ENCODE data around the gene GPC1. TPM values are rescaled to one million over a fixed set of nuclear protein-coding genes. Genes with fewer than 3 reads are reported as not detected.

GPC1 gene
- total RNA-seq, 1 donor from 2014 or later, result 252 TPM

DNA sequence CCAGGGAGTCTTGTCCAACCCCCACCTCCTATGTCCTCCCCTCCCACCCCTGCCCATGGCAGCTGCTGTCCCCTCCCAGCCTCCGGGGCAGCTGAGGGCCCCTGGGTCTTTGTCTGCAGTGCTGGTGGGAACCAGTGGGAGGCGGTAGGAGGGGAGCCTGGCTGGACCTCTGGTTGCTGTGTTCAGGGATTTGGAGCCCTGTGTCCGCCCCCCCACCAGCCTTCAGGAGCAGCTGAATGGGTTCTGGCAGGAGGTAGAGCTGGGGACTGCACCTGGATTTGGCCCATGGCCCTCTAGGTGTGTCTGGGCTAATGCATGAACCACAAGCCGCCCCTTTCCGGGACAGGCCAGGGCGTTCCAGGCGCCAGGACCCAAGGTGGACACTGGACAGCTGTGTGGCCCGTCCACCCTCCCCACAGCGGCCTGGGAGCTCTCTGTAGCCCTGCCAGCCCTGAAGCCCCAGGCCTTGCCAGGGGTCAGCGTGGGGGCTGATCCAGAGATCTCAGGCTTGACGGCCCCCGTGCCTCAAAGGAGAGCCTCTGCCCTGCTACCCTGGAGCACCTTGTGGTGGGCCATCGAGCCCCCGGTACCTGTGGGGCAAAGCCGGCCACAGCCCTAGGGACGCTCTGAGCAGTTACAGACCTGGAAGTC, 25.4 kb downstream of the GPC1 start:
- Histone ChIP-seq H3K27ac (ENCODE audit: low read depth, low read length) (no peak overlapping the region), H3K27me3 (ENCODE audit: insufficient read depth, low read length) (no peaks in the 10 kb centered on the region), H3K79me2 (ENCODE audit: insufficient read depth, low read length) (peaks cover 27% of the 10 kb centered on the region), H3K9me3 (ENCODE audit: insufficient read depth, low read depth, low read length) (no peaks in the 10 kb centered on the region), H2AFZ (ENCODE audit: low read depth, low read length) (no peak overlapping the region), H3K4me1 (ENCODE audit: insufficient read depth, low read length) (no peaks in the 10 kb centered on the region), H3K4me3 (ENCODE audit: insufficient read depth, low read depth, low read length) (no peak overlapping the region), H3K36me3 (ENCODE audit: insufficient read depth, low read length) (peaks cover 7% of the 10 kb centered on the region), H3K4me2 (ENCODE audit: low read length) (no peak overlapping the region), H4K20me1 (ENCODE audit: insufficient read depth, low read length) (peaks cover 64% of the 10 kb centered on the region), H3K9ac (ENCODE audit: low read length) (no peak overlapping the region)
- TF ChIP-seq EZH2 (IDR thresholded peaks at IDR 0.05; ENCODE audit: insufficient read depth, low read length), result no peak
- TF ChIP-seq, protein P1, sequence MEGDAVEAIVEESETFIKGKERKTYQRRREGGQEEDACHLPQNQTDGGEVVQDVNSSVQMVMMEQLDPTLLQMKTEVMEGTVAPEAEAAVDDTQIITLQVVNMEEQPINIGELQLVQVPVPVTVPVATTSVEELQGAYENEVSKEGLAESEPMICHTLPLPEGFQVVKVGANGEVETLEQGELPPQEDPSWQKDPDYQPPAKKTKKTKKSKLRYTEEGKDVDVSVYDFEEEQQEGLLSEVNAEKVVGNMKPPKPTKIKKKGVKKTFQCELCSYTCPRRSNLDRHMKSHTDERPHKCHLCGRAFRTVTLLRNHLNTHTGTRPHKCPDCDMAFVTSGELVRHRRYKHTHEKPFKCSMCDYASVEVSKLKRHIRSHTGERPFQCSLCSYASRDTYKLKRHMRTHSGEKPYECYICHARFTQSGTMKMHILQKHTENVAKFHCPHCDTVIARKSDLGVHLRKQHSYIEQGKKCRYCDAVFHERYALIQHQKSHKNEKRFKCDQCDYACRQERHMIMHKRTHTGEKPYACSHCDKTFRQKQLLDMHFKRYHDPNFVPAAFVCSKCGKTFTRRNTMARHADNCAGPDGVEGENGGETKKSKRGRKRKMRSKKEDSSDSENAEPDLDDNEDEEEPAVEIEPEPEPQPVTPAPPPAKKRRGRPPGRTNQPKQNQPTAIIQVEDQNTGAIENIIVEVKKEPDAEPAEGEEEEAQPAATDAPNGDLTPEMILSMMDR (IDR thresholded peaks at IDR 0.05; ENCODE audit: insufficient read depth, low read depth, low read length), result no peak
- H3K27ac Mint-ChIP-seq (ENCODE audit: unreplicated experiment), result no peak overlapping the region
- H3K4me3 Mint-ChIP-seq (ENCODE audit: unreplicated experiment), result no peak overlapping the region
- no peaks in the 10 kb centered on the region for H3K27me3 Mint-ChIP-seq (ENCODE audit: low read depth, unreplicated experiment)
- FAIRE-seq, result no peak
- no peaks in the 10 kb centered on the region for H3K9me3 Mint-ChIP-seq (ENCODE audit: unreplicated experiment)
- no peaks in the 10 kb centered on the region for H3K4me1 Mint-ChIP-seq (ENCODE audit: low read depth, unreplicated experiment)
- H3K36me3 Mint-ChIP-seq (ENCODE audit: low read depth, unreplicated experiment), result no peaks in the 10 kb centered on the region
- no peak for DNase-seq (ENCODE audit: low read depth)

DNA sequence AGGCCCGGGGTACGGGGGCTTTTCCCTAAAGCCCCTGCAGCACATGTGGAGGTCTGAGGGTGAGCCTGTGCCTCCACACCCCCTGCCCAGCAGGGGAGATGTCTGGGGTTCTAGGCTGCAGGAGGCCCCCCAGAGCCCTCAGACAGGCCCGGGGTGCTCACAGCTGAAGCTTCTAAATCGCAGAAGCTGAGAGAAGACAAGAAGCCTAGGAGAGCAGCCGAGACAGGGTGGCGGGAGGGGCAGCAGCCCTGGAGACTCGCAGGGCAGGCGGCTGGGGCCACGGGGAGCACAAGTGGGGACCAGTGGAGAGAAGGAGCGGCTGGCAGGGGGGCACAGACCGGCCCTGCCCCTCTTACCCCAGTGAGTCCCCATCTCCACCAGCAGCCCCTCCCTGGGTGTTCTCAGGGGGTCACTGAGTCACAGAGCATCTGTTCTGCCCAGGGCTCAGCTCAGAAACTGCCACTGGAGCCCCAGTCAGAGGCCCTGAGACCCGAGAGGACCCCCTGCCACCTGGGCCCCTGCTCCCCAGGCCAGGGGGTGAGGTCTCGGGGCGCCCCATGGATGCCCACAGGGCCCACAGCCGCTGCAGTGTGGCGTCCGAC, 26.1 kb downstream of the GPC1 start:
- FAIRE-seq (no peak), DNase-seq (ENCODE audit: low read depth) (no peak)
- TF ChIP-seq, protein P1 (IDR thresholded peaks at IDR 0.05; ENCODE audit: insufficient read depth, low read depth, low read length), result no peak
- TF ChIP-seq EZH2 (IDR thresholded peaks at IDR 0.05; ENCODE audit: insufficient read depth, low read length), result no peak
- Histone ChIP-seq H3K4me1 (ENCODE audit: insufficient read depth, low read length) (no peaks in the 10 kb centered on the region), H3K4me3 (ENCODE audit: insufficient read depth, low read depth, low read length) (no peak overlapping the region), H4K20me1 (ENCODE audit: insufficient read depth, low read length) (peaks cover 59% of the 10 kb centered on the region), H3K4me2 (ENCODE audit: low read length) (no peak overlapping the region), H3K79me2 (ENCODE audit: insufficient read depth, low read length) (peaks cover 24% of the 10 kb centered on the region), H3K9me3 (ENCODE audit: insufficient read depth, low read depth, low read length) (no peaks in the 10 kb centered on the region), H2AFZ (ENCODE audit: low read depth, low read length) (no peak overlapping the region), H3K27me3 (ENCODE audit: insufficient read depth, low read length) (no peaks in the 10 kb centered on the region), H3K36me3 (ENCODE audit: insufficient read depth, low read length) (peaks cover 7% of the 10 kb centered on the region), H3K9ac (ENCODE audit: low read length) (no peak overlapping the region), H3K27ac (ENCODE audit: low read depth, low read length) (no peak overlapping the region)
- no peaks in the 10 kb centered on the region for H3K9me3 Mint-ChIP-seq (ENCODE audit: unreplicated experiment)
- no peaks in the 10 kb centered on the region for H3K36me3 Mint-ChIP-seq (ENCODE audit: low read depth, unreplicated experiment)
- no peaks in the 10 kb centered on the region for H3K27me3 Mint-ChIP-seq (ENCODE audit: low read depth, unreplicated experiment)
- no peak overlapping the region for H3K27ac Mint-ChIP-seq (ENCODE audit: unreplicated experiment)
- H3K4me3 Mint-ChIP-seq (ENCODE audit: unreplicated experiment), result no peak overlapping the region
- H3K4me1 Mint-ChIP-seq (ENCODE audit: low read depth, unreplicated experiment), result no peaks in the 10 kb centered on the region

All from astrocyte (in vitro differentiated cells and primary cell).